HepG2 (cell line): Measurements from ENCODE around the gene BTRC. TPM values are rescaled to one million over a fixed set of nuclear protein-coding genes. Genes with fewer than 3 reads are reported as not detected.

Source experiments
- ATAC-seq: fragments of 200-7000 bp; cut with Tn5 transposase; 3 replicates; pipeline ENCODE4 v1.9.1; 2020; ENCODE audit warnings: mild to moderate bottlenecking, moderate library complexity
- BruUV-seq: library from RNA; stranded (reverse); fragments of 400-500 nt; replicated peaks from 2 replicates; lab custom pipeline; 2021; lab: Mats Ljungman, UMichigan
- CTCF ChIA-PET: fragments of 300-600 bp; formaldehyde crosslinking; extraction: SDS; loops from one replicate; lab custom pipeline; 2021; ENCODE audit warnings: low total read pairs, inconsistent platforms, low intra/inter-chr PET ratio; lab: Yijun Ruan, JAX
- POLR2A ChIA-PET: fragments of 350-600 bp; sonication (Branson Sonifier 250); formaldehyde crosslinking; loops from one replicate; lab custom pipeline; 2020; ENCODE audit warnings: antibody characterized with exemption, inconsistent platforms; lab: Yijun Ruan, JAX
- DNase-seq: peaks from one replicate; pipeline ENCODE4 v3.0.0-alpha.2; 2015; ENCODE audit warnings: low spot score
- FAIRE-seq: peaks from 3 replicates; lab custom pipeline; 2011; peaks lifted over from hg19 to GRCh38; lab: Jason Lieb, UNC
- H2AFZ ChIP-seq: one replicate; pipeline ENCODE4 v1.6.1; 2011; ENCODE audit warnings: low read length, inconsistent platforms
- H3K27ac ChIP-seq: fragments of 300-600 bp; 3 replicates; pipeline ENCODE4 v1.8.0; 2011; ENCODE audit warnings: mixed run types, mild to moderate bottlenecking, mixed read lengths, low read length, inconsistent platforms; ENCODE audit not compliant: insufficient read depth; ENCODE audit errors: extremely low read length
- H3K27me3 ChIP-seq, 2 experiments: fragments of 200-600 bp in 1 of 2; 2 replicates in 1 of 2; 3 replicates in 1 of 2; pipeline versions ENCODE4 v1.6.0 to v1.8.0; 2011; ENCODE audit warnings: low read length in 2 of 2, mild to moderate bottlenecking in 2 of 2, moderate library complexity in 2 of 2, inconsistent platforms in 1 of 2; ENCODE audit not compliant: insufficient read depth in 2 of 2, control insufficient read depth in 1 of 2
- H3K36me3 ChIP-seq, 2 experiments: fragments of 200-600 bp in 1 of 2; replicated peaks in 1 of 2; 2 replicates in 1 of 2; 3 replicates in 1 of 2; pipeline versions ENCODE4 v1.5.1 to v1.8.0; 2011; ENCODE audit warnings: low read length in 2 of 2, inconsistent platforms in 1 of 2; ENCODE audit not compliant: insufficient read depth in 2 of 2, control insufficient read depth in 1 of 2
- H3K4me1 ChIP-seq: 2 replicates; pipeline ENCODE4 v1.5.1; 2012; ENCODE audit warnings: low read length, inconsistent platforms; ENCODE audit not compliant: insufficient read depth
- H3K4me2 ChIP-seq: 2 replicates; pipeline ENCODE4 v1.6.0; 2011; ENCODE audit warnings: low read depth, low read length, inconsistent platforms
- H3K4me3 ChIP-seq, 3 experiments: fragments of 200-600 bp in 1 of 3; sonication (generic), shearing (Covaris generic) in 1 of 3; replicated peaks in 1 of 3; 2 replicates each; pipeline ENCODE4 v1.5.1; 2011 to 2016; ENCODE audit warnings: low read length in 3 of 3, inconsistent platforms in 2 of 3, low read depth in 2 of 3, mild to moderate bottlenecking in 2 of 3, control low read depth in 1 of 3, mixed read lengths in 1 of 3; ENCODE audit not compliant: insufficient read depth in 1 of 3
- H3K79me2 ChIP-seq: one replicate; pipeline ENCODE4 v1.6.1; 2011; ENCODE audit warnings: low read length, inconsistent platforms; ENCODE audit not compliant: insufficient read depth
- H3K9ac ChIP-seq: 2 replicates; pipeline ENCODE4 v1.6.0; 2011; ENCODE audit warnings: mild to moderate bottlenecking, low read depth, low read length, inconsistent platforms; ENCODE audit not compliant: insufficient read depth
- H3K9me3 ChIP-seq: 2 replicates; pipeline ENCODE4 v1.5.1; 2012; ENCODE audit warnings: mild to moderate bottlenecking, low read length
- H4K20me1 ChIP-seq: 2 replicates; pipeline ENCODE4 v1.6.0; 2011; ENCODE audit warnings: inconsistent platforms, mild to moderate bottlenecking, low read length, moderate library complexity; ENCODE audit not compliant: insufficient read depth
- NFKB2 ChIP-seq: sonication (generic); formaldehyde crosslinking; IDR thresholded peaks from 2 replicates; pipeline ENCODE4 v1.4.0; 2020; ENCODE audit warnings: missing genetic modification reagents, borderline replicate concordance
- NFKBIZ ChIP-seq: IDR thresholded peaks from 2 replicates; pipeline ENCODE4 v1.6.1; 2018; ENCODE audit warnings: missing genetic modification reagents, missing compliant biosample characterization
- SMAD1 ChIP-seq: sonication (generic); formaldehyde crosslinking; IDR thresholded peaks from 2 replicates; pipeline ENCODE4 v1.4.0; 2020; ENCODE audit warnings: missing genetic modification reagents, low read depth, mild to moderate bottlenecking, borderline replicate concordance
- ZNF431 ChIP-seq: sonication (generic); formaldehyde crosslinking; IDR thresholded peaks from 2 replicates; pipeline ENCODE4 v1.9.0; 2022; ENCODE audit warnings: missing genetic modification reagents, low read depth, mild to moderate bottlenecking, borderline replicate concordance
- ZXDC ChIP-seq: sonication (generic); formaldehyde crosslinking; IDR thresholded peaks from 2 replicates; pipeline ENCODE4 v1.5.0; 2020; ENCODE audit warnings: mild to moderate bottlenecking, missing genetic modification reagents
- WGBS: methylation state at CpG from one replicate; pipeline ENCODE4 v1.1.6; 2017; ENCODE audit warnings: low lambda C conversion rate; 5-methylcytosine and 5-hydroxymethylcytosine counted together
- in situ Hi-C: cut with HindIII; loops from 2 replicates; pipeline ENCODE4 v1.10.0; 2017; ENCODE audit warnings: low pct_unique_long_range_greater_than_20kb; ENCODE audit not compliant: extremely low pct_ligation_motif_present
- intact Hi-C: fragments of 100-400 bp; cut with micrococcal nuclease; formaldehyde crosslinking; loops from one replicate; pipeline ENCODE4 v1.10.0; 2022; ENCODE audit not compliant: unreplicated experiment
- polyA plus RNA-seq, 8 experiments: library from polyadenylated mRNA; depleted of rRNA in 3 of 8; stranded (reverse) in 7 of 8; unstranded in 1 of 8; fragments of >200 nt; fragmentation: Illumina TruSeq in 4 of 8; extraction: Trizol in 4 of 8; gene quantifications; 2 replicates each; pipeline versions ENCODE4 v1.2.1 to v1.2.3, GENCODE V29; 2011 to 2016; ENCODE audit warnings: low read depth in 4 of 8, missing spikeins in 1 of 8, mixed read lengths in 1 of 8; ENCODE audit not compliant: insufficient read depth in 1 of 8
- total RNA-seq, 5 experiments: library from RNA; depleted of rRNA; stranded (reverse); fragments of >200 nt; fragmentation: Illumina TruSeq; extraction: Trizol; gene quantifications; 2 replicates each; pipeline ENCODE4 v1.2.3, GENCODE V29; 2016; ENCODE audit warnings: low read depth in 1 of 5

Gene BTRC
- total and polyA plus RNA-seq, 2 of the 13 experiments (the other 11 are each of a cell fraction or from before 2014, with no cell fraction given), result 12.0 to 14.4 TPM

GRCh38 chr10:101595591-101596433 lies 241.8 kb downstream of the BTRC start (continued):
- TF ChIP-seq ZXDC, result no peak
- no peak for TF ChIP-seq SMAD1 (CRISPR knock-in tag)

GRCh38 chr10:101597091-101597900 lies 243.3 kb downstream of the BTRC start:
- intact Hi-C loops (no loop called here), in situ Hi-C loops (no loop called here)
- ChIA-PET CTCF (no interaction called here), POLR2A (no interaction called here)
- Histone ChIP-seq H2AFZ (no peak overlapping the region), H3K27me3 (no peaks in the 10 kb centered on the region), H3K4me3 (no peak overlapping the region), H3K9ac (no peak overlapping the region), H3K36me3 (peaks cover 0 to 3% of the 10 kb centered on the region in 2 experiments; a peak in 1 of 5 replicates), H3K4me1 (no peaks in the 10 kb centered on the region), H3K79me2 (no peaks in the 10 kb centered on the region), H3K9me3 (no peaks in the 10 kb centered on the region), H3K27ac (no peak overlapping the region), H3K4me2 (no peak overlapping the region), H4K20me1 (no peaks in the 10 kb centered on the region)
- no peak for DNase-seq
- no peak for FAIRE-seq
- no peak for ATAC-seq
- TF ChIP-seq NFKBIZ (CRISPR knock-in tag), result no peak
- no peak for TF ChIP-seq NFKB2 (CRISPR knock-in tag)
- no peak for TF ChIP-seq ZNF431 (CRISPR knock-in tag)
- BruUV-seq, result no TSS peak
- 93% methylated on average over 14 of the region's 14 CpGs for WGBS
